Sigmoid colon (tissue), 7 donors: ENCODE results near the gene UQCC5. TPM values are rescaled to one million over a fixed set of nuclear protein-coding genes. Genes with fewer than 3 reads are reported as not detected.

Source experiments
- DNase-seq: peaks from one replicate; pipeline ENCODE4 v3.0.0-alpha.2; 2019
- H3K27ac ChIP-seq, 4 donors: fragments of 200-600 bp; sonication (generic); one replicate each; pipeline ENCODE4 v1.5.1; 2016 to 2019; ENCODE audit warnings: mild to moderate bottlenecking in 1 of 4
- H3K27me3 ChIP-seq, 3 donors: fragments of 200-600 bp; sonication (generic); one replicate each; pipeline ENCODE4 v1.5.1; 2019; ENCODE audit warnings: mild to moderate bottlenecking in 1 of 3
- H3K36me3 ChIP-seq, 4 donors: fragments of 200-600 bp; sonication (generic); one replicate each; pipeline ENCODE4 v1.5.1; 2016 to 2019
- H3K4me1 ChIP-seq, 4 donors: fragments of 200-600 bp; sonication (generic); one replicate each; pipeline ENCODE4 v1.5.1; 2017 to 2019
- H3K4me3 ChIP-seq, 4 donors: fragments of 200-600 bp; sonication (generic); one replicate each; pipeline ENCODE4 v1.5.1; 2017 to 2019; ENCODE audit warnings: mild to moderate bottlenecking in 2 of 4, moderate library complexity in 1 of 4
- H3K9me3 ChIP-seq, 4 donors: fragments of 200-600 bp in 3 of 4; sonication (generic) in 3 of 4; one replicate each; pipeline versions ENCODE4 v1.5.1 to v1.6.1; 2013 to 2019
- EP300 ChIP-seq, 4 donors: sonication (generic); formaldehyde crosslinking; IDR thresholded peaks; one replicate each; pipeline ENCODE4 v1.6.1; 2017; ENCODE audit warnings: antibody characterized with exemption in 4 of 4
- POLR2A ChIP-seq, 2 donors: fragments of 450-650 bp; IDR thresholded peaks; one replicate each; pipeline ENCODE4 v1.6.1; 2016; ENCODE audit warnings: antibody characterized with exemption in 2 of 2, mild to moderate bottlenecking in 2 of 2, moderate library complexity in 2 of 2
- POLR2AphosphoS5 ChIP-seq, 4 donors: sonication (generic); formaldehyde crosslinking; IDR thresholded peaks; one replicate each; pipeline ENCODE4 v1.6.1; 2017; ENCODE audit warnings: antibody characterized with exemption in 4 of 4
- WGBS, 2 donors: extraction: QIAGEN DNeasy Blood & Tissue Kit; methylation state at CpG; one replicate each; pipeline ENCODE4 v1.1.7; 2013; 5-methylcytosine and 5-hydroxymethylcytosine counted together
- intact Hi-C: fragments of 100-400 bp; cut with DNase I; formaldehyde crosslinking; loops from one replicate; pipeline ENCODE4 v1.15.1; 2023
- polyA plus RNA-seq, 3 donors: library from polyadenylated mRNA; stranded (reverse); fragments of 200-250 nt; gene quantifications; one replicate each; pipeline ENCODE4 v1.2.3, GENCODE V29; 2013
- total RNA-seq, 4 donors: library from RNA; depleted of rRNA; stranded (reverse); fragments of >200 nt; gene quantifications; one replicate each; pipeline ENCODE4 v1.1.0, GENCODE V29; 2016
- TF ChIP-seq, protein P1 (sequence below), 4 experiments: fragments of 450-650 bp in 3 of 4; fragments of 200-600 bp in 1 of 4; IDR thresholded peaks; one replicate each; pipeline ENCODE4 v1.5.1; 2016 to 2019; ENCODE audit warnings: antibody characterized with exemption in 4 of 4, mild to moderate bottlenecking in 3 of 4, moderate library complexity in 2 of 4
- donor health status: healthy with polysubstance abuse.
- donor health status: Bipolar disorder and iron deficiency.
- donor health status: healthy.

UQCC5 gene, protein sequence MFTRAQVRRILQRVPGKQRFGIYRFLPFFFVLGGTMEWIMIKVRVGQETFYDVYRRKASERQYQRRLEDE
- total RNA-seq, result 1 to 10 TPM in 3 of 4 donors, under 1 TPM in 1; 0.54 to 2.9 (median 1.9) TPM
- 10 to 100 TPM in 2 of 3 donors, 1 to 10 TPM in 1; 7.8 to 15.6 (median 11.8) TPM for polyA plus RNA-seq

DNA sequence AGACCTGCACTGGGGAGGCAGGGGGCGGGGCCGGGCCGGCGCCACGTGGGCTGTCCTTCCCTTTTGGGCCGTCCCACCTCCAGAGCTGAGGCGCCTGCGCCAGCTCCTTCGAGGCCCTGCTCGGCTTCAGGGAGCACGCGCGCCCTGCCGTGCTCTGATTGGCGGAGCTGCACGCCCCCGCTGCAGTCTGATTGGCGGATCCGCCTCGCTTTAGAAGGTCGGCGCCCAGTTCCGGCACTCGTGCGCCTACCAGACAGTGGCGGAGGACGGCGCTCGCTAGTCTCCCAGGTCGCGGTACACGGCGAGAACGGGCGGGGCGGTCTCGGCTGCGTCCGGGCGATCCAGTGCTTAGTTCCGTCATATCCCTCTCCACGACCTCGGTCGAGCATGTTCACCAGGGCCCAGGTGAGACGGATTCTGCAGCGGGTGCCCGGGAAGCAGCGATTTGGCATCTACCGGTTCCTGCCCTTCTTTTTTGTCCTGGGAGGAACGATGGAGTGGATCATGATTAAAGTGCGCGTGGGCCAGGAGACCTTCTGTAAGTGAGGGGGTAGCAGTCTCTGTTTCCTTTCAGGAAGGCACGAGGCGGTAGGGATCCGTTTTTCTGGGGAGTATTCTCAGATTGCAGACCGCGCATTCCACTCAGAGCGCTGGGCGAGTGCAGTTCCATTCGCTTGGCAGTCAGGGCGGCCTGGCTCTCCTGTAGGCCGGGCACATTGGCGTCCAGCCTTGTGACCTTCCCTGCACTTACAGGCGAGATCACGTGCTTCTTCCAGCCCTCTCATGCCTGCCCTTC lies at the start of gene UQCC5:
TSS of gene UQCC5 (plus strand) at position 237 of the 796 bp plus-strand sequence. CDS start at position 388, 151 bp downstream.
- intact Hi-C loops, result loop anchor here (5.0 kb wide), 2 partner anchors 64 to 171 kb away; partner anchors contain the start of genes GLT8D1 and SPCS1
- H3K4me1 ChIP-seq, result peaks cover 0 to 72% (median 54%) of the 10 kb centered on the region in 4 donors
- peak; percentile 94 to 96 for TF ChIP-seq POLR2A (IDR thresholded peaks at IDR 0.05)
- TF ChIP-seq EP300 (IDR thresholded peaks at IDR 0.05), result peak in 1 of 4 donors; percentile 24
- TF ChIP-seq, protein P1, sequence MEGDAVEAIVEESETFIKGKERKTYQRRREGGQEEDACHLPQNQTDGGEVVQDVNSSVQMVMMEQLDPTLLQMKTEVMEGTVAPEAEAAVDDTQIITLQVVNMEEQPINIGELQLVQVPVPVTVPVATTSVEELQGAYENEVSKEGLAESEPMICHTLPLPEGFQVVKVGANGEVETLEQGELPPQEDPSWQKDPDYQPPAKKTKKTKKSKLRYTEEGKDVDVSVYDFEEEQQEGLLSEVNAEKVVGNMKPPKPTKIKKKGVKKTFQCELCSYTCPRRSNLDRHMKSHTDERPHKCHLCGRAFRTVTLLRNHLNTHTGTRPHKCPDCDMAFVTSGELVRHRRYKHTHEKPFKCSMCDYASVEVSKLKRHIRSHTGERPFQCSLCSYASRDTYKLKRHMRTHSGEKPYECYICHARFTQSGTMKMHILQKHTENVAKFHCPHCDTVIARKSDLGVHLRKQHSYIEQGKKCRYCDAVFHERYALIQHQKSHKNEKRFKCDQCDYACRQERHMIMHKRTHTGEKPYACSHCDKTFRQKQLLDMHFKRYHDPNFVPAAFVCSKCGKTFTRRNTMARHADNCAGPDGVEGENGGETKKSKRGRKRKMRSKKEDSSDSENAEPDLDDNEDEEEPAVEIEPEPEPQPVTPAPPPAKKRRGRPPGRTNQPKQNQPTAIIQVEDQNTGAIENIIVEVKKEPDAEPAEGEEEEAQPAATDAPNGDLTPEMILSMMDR (IDR thresholded peaks at IDR 0.05), result no peak
- TF ChIP-seq POLR2AphosphoS5 (IDR thresholded peaks at IDR 0.05), result peak; percentile 98 to 100 (median 98)

DNA sequence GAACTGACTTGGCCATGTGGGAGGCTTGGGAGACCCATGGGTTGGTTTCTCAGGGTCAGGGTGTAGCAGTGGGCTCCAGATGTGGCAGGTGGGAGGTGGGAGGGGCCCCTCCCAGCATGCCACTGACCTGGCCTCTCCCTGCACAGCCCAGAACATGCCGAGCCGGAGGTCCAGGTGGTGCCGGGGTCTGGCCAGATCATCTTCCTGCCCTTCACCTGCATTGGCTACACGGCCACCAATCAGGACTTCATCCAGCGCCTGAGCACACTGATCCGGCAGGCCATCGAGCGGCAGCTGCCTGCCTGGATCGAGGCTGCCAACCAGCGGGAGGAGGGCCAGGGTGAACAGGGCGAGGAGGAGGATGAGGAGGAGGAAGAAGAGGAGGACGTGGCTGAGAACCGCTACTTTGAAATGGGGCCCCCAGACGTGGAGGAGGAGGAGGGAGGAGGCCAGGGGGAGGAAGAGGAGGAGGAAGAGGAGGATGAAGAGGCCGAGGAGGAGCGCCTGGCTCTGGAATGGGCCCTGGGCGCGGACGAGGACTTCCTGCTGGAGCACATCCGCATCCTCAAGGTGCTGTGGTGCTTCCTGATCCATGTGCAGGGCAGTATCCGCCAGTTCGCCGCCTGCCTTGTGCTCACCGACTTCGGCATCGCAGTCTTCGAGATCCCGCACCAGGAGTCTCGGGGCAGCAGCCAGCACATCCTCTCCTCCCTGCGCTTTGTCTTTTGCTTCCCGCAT lies 49.2 kb upstream of the UQCC5 start:
- Histone ChIP-seq H3K9me3 (no peaks in the 10 kb centered on the region), H3K27ac (no peak overlapping the region), H3K4me3 (no peak overlapping the region), H3K4me1 (peaks cover 0 to 37% (median 33%) of the 10 kb centered on the region in 4 donors), H3K27me3 (no peaks in the 10 kb centered on the region), H3K36me3 (peaks cover 56 to 82% (median 62%) of the 10 kb centered on the region in 4 donors)
- TF ChIP-seq, protein P1 (IDR thresholded peaks at IDR 0.05), result no peak
- no peak for TF ChIP-seq EP300 (IDR thresholded peaks at IDR 0.05)
- TF ChIP-seq POLR2A (IDR thresholded peaks at IDR 0.05), result no peak
- TF ChIP-seq POLR2AphosphoS5 (IDR thresholded peaks at IDR 0.05), result no peak
- 94 to 95% methylated on average over 31 of the region's 31 CpGs for WGBS, 2 donors
- DNase-seq, result no peak
- intact Hi-C loops, result no loop called here

More for the DNA sequence above, at the start of gene UQCC5:
- Histone ChIP-seq H3K9me3 (no peaks in the 10 kb centered on the region), H3K36me3 (peaks cover 0 to 13% (median 0%) of the 10 kb centered on the region in 4 donors), H3K4me3 (peak within 1 kb of the TSS; percentile 57 to 84 (median 71)), H3K27me3 (no peaks in the 10 kb centered on the region), H3K27ac (peak within 1 kb of the TSS; percentile 85 to 93 (median 88))
- DNase-seq, result peak; percentile 99
- 0% methylated on average over 65 of the region's 65 CpGs for WGBS, 2 donors

DNA sequence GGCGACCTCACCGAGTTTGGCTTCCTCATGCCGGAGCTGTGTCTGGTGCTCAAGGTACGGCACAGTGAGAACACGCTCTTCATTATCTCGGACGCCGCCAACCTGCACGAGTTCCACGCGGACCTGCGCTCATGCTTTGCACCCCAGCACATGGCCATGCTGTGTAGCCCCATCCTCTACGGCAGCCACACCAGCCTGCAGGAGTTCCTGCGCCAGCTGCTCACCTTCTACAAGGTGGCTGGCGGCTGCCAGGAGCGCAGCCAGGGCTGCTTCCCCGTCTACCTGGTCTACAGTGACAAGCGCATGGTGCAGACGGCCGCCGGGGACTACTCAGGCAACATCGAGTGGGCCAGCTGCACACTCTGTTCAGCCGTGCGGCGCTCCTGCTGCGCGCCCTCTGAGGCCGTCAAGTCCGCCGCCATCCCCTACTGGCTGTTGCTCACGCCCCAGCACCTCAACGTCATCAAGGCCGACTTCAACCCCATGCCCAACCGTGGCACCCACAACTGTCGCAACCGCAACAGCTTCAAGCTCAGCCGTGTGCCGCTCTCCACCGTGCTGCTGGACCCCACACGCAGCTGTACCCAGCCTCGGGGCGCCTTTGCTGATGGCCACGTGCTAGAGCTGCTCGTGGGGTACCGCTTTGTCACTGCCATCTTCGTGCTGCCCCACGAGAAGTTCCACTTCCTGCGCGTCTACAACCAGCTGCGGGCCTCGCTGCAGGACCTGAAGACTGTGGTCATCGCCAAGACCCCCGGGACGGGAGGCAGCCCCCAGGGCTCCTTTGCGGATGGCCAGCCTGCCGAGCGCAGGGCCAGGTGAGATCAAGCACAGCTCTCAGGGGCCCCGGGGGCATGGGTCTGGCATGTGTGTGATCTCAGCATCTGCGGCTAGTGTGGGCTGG lies 48.4 kb upstream of the UQCC5 start:
- Histone ChIP-seq H3K9me3 (no peaks in the 10 kb centered on the region), H3K36me3 (peaks cover 53 to 82% (median 70%) of the 10 kb centered on the region in 4 donors), H3K27ac (no peak overlapping the region), H3K27me3 (no peaks in the 10 kb centered on the region), H3K4me1 (peaks cover 0 to 33% (median 27%) of the 10 kb centered on the region in 4 donors), H3K4me3 (no peak overlapping the region)
- DNase-seq, result no peak
- 97% methylated on average over 59 of the region's 59 CpGs for WGBS, 2 donors
- intact Hi-C loops, result no loop called here
- TF ChIP-seq POLR2A (IDR thresholded peaks at IDR 0.05), result no peak

DNA sequence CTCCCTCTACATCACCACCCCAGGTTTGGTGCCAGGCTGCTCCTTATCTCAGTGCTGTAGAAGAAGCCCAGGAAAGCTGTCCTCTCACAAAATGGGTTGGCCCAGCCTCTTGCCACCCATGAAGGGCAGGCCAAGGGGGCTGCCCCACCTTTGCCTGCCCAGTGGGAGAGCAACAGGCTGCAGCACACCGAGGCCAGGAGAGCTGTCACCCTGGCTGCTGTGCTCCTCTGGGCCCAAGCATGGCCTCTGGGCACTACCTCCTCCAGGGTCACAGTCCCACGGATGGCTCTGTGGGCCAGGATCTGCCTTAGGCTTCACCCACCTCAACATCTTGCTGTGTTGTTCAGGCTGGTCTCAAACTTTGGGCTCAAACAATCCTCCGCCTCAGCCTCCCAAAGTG lies 47.7 kb upstream of the UQCC5 start:
- peaks cover 53 to 86% (median 71%) of the 10 kb centered on the region in 4 donors for H3K36me3 ChIP-seq
- TF ChIP-seq EP300 (IDR thresholded peaks at IDR 0.05) (no peak), POLR2A (IDR thresholded peaks at IDR 0.05) (no peak), POLR2AphosphoS5 (IDR thresholded peaks at IDR 0.05) (no peak)
- TF ChIP-seq, protein P1 (IDR thresholded peaks at IDR 0.05), result no peak
- H3K4me3 ChIP-seq, result no peak overlapping the region
- H3K9me3 ChIP-seq, result no peaks in the 10 kb centered on the region
- intact Hi-C loops, result no loop called here
- H3K27me3 ChIP-seq, result no peaks in the 10 kb centered on the region
- DNase-seq, result no peak
- peaks cover 0 to 26% (median 22%) of the 10 kb centered on the region in 4 donors for H3K4me1 ChIP-seq
- H3K27ac ChIP-seq, result no peak overlapping the region
- 94 to 95% methylated on average over 3 of the region's 3 CpGs for WGBS, 2 donors
